Measurements from ENCODE around the gene CBLB. TPM values are rescaled to one million over a fixed set of nuclear protein-coding genes. Genes with fewer than 3 reads are reported as not detected.

CBLB gene
- total and polyA plus RNA-seq, 2 donors (not counting 1 experiment from before 2014, with no cell fraction given): 26.9 to 28.5 TPM

- H3K4me2 ChIP-seq (ENCODE audit: extremely low read depth, insufficient read depth, low read length): no peak overlapping the region
- no peak overlapping the region for H2AFZ ChIP-seq (ENCODE audit: low read length)
- H3K4me3 ChIP-seq (replicated peaks in 1 of 4; ENCODE audit: control extremely low read depth in 1 of 4, insufficient read depth in 1 of 4, low read depth in 3 of 4, low read length in 4 of 4): no peak overlapping the region
- H3K4me1 ChIP-seq (ENCODE audit: control insufficient read depth, extremely low read depth, insufficient read depth, low read length): no peaks in the 10 kb centered on the region
- H3K79me2 ChIP-seq (ENCODE audit: control insufficient read depth, insufficient read depth, low read length): no peaks in the 10 kb centered on the region
- no peak overlapping the region for H3K27ac ChIP-seq (ENCODE audit: insufficient read depth, low read length)
- no peak overlapping the region for H3K9ac ChIP-seq (ENCODE audit: insufficient read depth, low read length)
- no peak for TF ChIP-seq CTCF (conservative IDR thresholded peaks at IDR 0.05 in 1 of 2, IDR thresholded peaks at IDR 0.05 in 1 of 2; ENCODE audit: low read depth in 1 of 2, low read length in 2 of 2)
- TF ChIP-seq EZH2 (IDR thresholded peaks at IDR 0.05; ENCODE audit: low read length, missing control alignments): no peak
- no peaks in the 10 kb centered on the region for H3K27me3 ChIP-seq (ENCODE audit: control insufficient read depth, insufficient read depth, low read length)
- H4K20me1 ChIP-seq (ENCODE audit: control insufficient read depth, extremely low read depth, insufficient read depth, low read length): no peaks in the 10 kb centered on the region
- no peak for DNase-seq (ENCODE audit: low read depth in 2 of 2)
- H3K9me3 ChIP-seq (ENCODE audit: control insufficient read depth, insufficient read depth, low read depth, low read length): no peaks in the 10 kb centered on the region
- H3K36me3 ChIP-seq (ENCODE audit: control insufficient read depth, insufficient read depth, low read length): no peaks in the 10 kb centered on the region
Observed at GRCh38 chr3:105610473-105610872, 258.3 kb downstream of the CBLB start.

GRCh38 chr3:105608623-105609022 is 260.2 kb downstream of the CBLB start:
- no peaks in the 10 kb centered on the region for H3K27me3 ChIP-seq (ENCODE audit: control insufficient read depth, insufficient read depth, low read length)
- no peak for TF ChIP-seq CTCF (conservative IDR thresholded peaks at IDR 0.05 in 1 of 2, IDR thresholded peaks at IDR 0.05 in 1 of 2; ENCODE audit: low read depth in 1 of 2, low read length in 2 of 2)
- TF ChIP-seq EZH2 (IDR thresholded peaks at IDR 0.05; ENCODE audit: low read length, missing control alignments): no peak
- H3K27ac ChIP-seq (ENCODE audit: insufficient read depth, low read length): no peak overlapping the region
- H3K36me3 ChIP-seq (ENCODE audit: control insufficient read depth, insufficient read depth, low read length): no peaks in the 10 kb centered on the region
- H3K4me1 ChIP-seq (ENCODE audit: control insufficient read depth, extremely low read depth, insufficient read depth, low read length): no peaks in the 10 kb centered on the region
- no peak overlapping the region for H3K4me2 ChIP-seq (ENCODE audit: extremely low read depth, insufficient read depth, low read length)
- DNase-seq (ENCODE audit: low read depth in 2 of 2): no peak
- H4K20me1 ChIP-seq (ENCODE audit: control insufficient read depth, extremely low read depth, insufficient read depth, low read length): no peaks in the 10 kb centered on the region
- no peaks in the 10 kb centered on the region for H3K9me3 ChIP-seq (ENCODE audit: control insufficient read depth, insufficient read depth, low read depth, low read length)
- no peaks in the 10 kb centered on the region for H3K79me2 ChIP-seq (ENCODE audit: control insufficient read depth, insufficient read depth, low read length)
- no peak overlapping the region for H2AFZ ChIP-seq (ENCODE audit: low read length)
- no peak overlapping the region for H3K9ac ChIP-seq (ENCODE audit: insufficient read depth, low read length)
- H3K4me3 ChIP-seq (replicated peaks in 1 of 4; ENCODE audit: control extremely low read depth in 1 of 4, insufficient read depth in 1 of 4, low read depth in 3 of 4, low read length in 4 of 4): no peak overlapping the region

- H3K27ac ChIP-seq (ENCODE audit: insufficient read depth, low read length): no peak overlapping the region
- H3K4me1 ChIP-seq (ENCODE audit: control insufficient read depth, extremely low read depth, insufficient read depth, low read length): no peaks in the 10 kb centered on the region
- H3K27me3 ChIP-seq (ENCODE audit: control insufficient read depth, insufficient read depth, low read length): no peaks in the 10 kb centered on the region
- no peaks in the 10 kb centered on the region for H3K36me3 ChIP-seq (ENCODE audit: control insufficient read depth, insufficient read depth, low read length)
- no peaks in the 10 kb centered on the region for H3K79me2 ChIP-seq (ENCODE audit: control insufficient read depth, insufficient read depth, low read length)
- H4K20me1 ChIP-seq (ENCODE audit: control insufficient read depth, extremely low read depth, insufficient read depth, low read length): no peaks in the 10 kb centered on the region
- no peak overlapping the region for H3K4me3 ChIP-seq (replicated peaks in 1 of 4; ENCODE audit: control extremely low read depth in 1 of 4, insufficient read depth in 1 of 4, low read depth in 3 of 4, low read length in 4 of 4)
- no peak overlapping the region for H2AFZ ChIP-seq (ENCODE audit: low read length)
- TF ChIP-seq CTCF (conservative IDR thresholded peaks at IDR 0.05 in 1 of 2, IDR thresholded peaks at IDR 0.05 in 1 of 2; ENCODE audit: low read depth in 1 of 2, low read length in 2 of 2): no peak
- TF ChIP-seq EZH2 (IDR thresholded peaks at IDR 0.05; ENCODE audit: low read length, missing control alignments): no peak
- DNase-seq (ENCODE audit: low read depth in 2 of 2): peak; percentile 49 to 90
- H3K4me2 ChIP-seq (ENCODE audit: extremely low read depth, insufficient read depth, low read length): no peak overlapping the region
- no peak overlapping the region for H3K9ac ChIP-seq (ENCODE audit: insufficient read depth, low read length)
- no peaks in the 10 kb centered on the region for H3K9me3 ChIP-seq (ENCODE audit: control insufficient read depth, insufficient read depth, low read depth, low read length)
Observed at GRCh38 chr3:105606016-105606415, 262.8 kb downstream of the CBLB start.
